Myocyte (in vitro differentiated cells): Measurements from ENCODE around the gene MARF1. TPM values are rescaled to one million over a fixed set of nuclear protein-coding genes. Genes with fewer than 3 reads are reported as not detected.
A peak's percentile ranks its signal among the peaks of the same experiment; 100 is the strongest.
"Not testable (repeated sequence)": the region's sequence is repeated elsewhere in the genome, so short reads cannot be mapped to it uniquely, and the experiment has no call there.

Experiments used
- DNase-seq: peaks from one replicate; pipeline ENCODE4 v3.0.0-alpha.2; 2012; ENCODE audit warnings: low read depth
- total RNA-seq: library from RNA; depleted of rRNA; stranded (reverse); fragments of >200 nt; gene quantifications from 2 replicates; pipeline ENCODE4 v1.2.3, GENCODE V29; 2014

Gene MARF1
- total RNA-seq, 1 donor from 2014 or later = 16.2 TPM

GRCh38 chr16:15652293-15653001 is 9.5 kb upstream of the MARF1 start:
- DNase-seq = no peak

DNA sequence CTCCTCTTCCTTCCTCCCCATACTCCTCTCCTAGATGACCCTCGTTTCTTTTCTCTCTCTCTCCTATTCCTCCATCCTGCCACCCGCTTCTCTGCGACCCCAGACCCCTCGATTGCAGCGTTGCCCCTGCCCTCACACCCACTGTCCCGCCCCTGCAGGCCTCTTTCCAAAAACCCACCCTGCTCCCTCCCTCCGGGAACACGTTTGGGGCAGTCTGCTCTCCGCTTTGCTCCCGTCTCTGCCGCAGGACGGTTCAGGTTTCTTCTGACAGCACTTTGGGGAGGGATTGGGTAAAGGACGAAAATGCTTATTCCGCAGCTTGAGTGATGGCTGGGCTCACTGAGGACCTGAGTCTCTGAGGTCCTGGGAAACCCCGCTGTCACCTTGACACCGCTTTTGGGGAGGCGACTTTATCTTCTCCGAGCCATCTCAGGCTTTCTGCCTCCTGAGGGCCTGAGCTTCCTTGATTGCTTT is 7.8 kb upstream of the MARF1 start:
- peak; percentile 36 for DNase-seq

GRCh38 chr16:15650019-15650697 is 7.2 kb upstream of the MARF1 start, which contains the start of gene NDE1:
Gene NDE1, plus strand, starts transcription at chr16:15650245. Its CDS starts 14,534 bp downstream, at chr16:15664779.
- peak; percentile 92 for DNase-seq

- DNase-seq = no peak
Measured at GRCh38 chr16:15649727-15650018, 6.7 kb upstream of the MARF1 start.

GRCh38 chr16:15649311-15649710 is 6.4 kb upstream of the MARF1 start:
- DNase-seq = not testable (repeated sequence)

DNA sequence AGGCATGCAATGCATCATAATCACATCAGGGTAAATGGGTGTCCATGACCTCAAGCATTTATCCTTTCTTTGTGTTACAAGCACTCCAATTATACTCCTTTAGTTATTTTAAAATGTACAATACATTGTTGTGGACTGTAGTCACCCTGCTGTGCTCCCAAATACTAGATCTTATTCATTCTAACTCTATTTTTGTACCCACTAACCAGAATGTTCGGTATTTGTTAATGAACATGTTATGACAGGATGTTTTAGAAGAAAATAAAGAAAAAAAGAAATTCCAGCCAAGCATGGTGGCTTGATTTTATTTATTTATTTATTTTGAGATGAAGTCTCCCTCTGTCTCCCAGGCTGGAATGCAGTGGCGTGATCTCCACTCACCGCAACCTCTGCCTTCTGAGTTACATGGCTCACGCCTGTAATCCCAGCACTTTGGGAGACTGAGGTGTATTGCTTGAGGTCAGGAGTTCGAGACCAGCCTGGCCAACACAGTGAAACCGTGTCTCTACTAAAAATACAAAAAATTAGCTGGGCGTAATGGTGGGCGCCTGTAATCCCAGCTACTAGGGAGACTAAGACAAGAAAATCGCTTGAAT is 5.3 kb upstream of the MARF1 start:
- no peak for DNase-seq

GRCh38 chr16:15647294-15648014 is 4.5 kb upstream of the MARF1 start:
- DNase-seq = no peak

DNA sequence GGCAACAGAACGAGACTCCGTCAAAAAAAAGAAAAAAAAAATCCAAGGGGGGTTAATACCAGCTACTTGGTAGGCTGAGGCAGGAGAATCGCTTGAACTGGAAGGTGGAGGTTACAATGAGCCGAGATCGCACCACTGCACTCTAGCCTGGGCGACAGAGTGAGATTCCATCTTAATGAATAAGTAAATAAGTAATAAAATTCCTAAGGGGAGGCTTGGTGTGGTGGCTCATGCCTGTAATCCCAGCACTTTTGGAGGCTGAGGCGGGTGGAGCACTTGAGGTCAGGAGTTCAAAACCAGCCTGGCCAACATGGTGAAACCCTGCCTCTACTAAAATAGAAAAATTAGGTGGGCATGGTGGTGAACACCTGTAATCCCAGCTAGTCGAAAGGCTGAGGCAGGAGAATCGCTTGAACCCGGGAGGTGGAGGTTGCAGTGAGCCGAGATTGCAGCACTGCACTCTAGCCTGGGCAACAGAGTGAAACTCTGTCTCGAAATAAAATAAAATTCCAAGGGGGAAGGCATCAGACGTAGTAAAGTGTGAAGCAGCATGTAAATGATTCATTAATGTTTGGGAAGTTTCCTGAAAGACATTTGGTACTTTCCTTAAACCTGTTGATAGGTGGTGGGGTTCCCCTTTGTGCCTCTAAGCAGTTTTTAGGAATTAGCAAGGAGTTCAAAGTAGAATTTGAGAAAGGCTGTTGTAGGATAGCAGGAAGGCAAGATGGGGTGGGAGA is 3.8 kb upstream of the MARF1 start:
- not testable (repeated sequence) for DNase-seq

- DNase-seq = peak; percentile 14
Measured at GRCh38 chr16:15644962-15645465, 2.1 kb upstream of the MARF1 start.

DNA sequence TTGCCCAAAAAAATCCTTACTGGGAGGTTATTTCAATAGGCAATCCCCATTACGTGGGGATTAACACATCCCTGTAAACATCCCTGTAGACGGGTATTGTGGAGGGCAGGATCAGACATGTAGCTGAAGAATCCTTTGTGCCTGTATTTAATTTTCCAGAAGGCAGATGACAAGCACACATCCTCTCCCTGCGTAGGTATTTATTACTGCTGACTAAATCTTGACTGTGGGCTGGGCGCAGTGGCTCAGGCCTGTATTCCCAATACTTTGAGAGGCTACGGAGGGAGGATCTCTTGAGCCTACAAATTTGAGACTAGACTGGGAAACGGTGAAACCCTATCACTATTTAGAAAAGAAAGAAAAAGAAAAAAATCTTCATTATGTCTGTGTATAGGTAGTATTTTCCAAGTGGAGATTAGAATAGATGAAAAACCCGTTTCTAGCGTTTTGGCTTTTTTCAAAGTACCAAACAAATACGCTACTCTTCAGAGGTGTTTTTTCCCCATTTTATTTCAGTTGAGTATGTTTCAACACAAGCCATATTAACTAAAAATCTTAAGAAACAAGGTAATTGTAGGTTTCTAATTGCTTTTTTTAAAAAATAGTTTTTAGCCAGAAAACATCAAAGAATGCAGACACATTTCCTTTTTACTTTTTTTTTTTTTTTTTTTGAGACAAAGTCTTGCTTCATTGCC is 1.5 kb upstream of the MARF1 start:
- peak; percentile 6 for DNase-seq

- DNase-seq = no peak
Measured at GRCh38 chr16:15643946-15644250, 944 bp upstream of the MARF1 start.

DNA sequence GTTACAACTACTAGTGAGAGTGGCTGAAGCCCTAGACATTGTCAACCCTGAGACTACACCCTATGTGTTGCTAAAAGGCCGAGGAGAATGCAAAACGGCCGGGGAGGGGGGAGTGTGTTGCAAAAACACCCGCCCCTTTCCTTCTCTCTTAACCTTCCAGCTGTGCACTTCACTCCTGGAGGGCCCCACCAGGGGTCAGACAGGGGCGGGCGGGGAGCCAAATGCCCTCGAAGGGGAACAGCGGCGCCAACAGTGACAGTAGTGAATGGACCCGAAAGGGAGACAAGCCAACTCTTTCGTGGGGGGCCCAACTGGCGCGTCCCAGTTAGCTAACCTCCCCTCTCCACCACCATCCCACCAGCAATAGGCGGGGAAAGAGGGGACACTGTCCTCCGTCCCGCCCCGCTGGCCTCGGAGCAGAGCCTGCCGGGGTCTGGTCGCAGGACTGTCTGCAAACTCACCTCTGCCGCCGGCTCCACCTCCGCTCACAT is 352 bp downstream of the MARF1 start:
- peak; percentile 71 for DNase-seq

DNA sequence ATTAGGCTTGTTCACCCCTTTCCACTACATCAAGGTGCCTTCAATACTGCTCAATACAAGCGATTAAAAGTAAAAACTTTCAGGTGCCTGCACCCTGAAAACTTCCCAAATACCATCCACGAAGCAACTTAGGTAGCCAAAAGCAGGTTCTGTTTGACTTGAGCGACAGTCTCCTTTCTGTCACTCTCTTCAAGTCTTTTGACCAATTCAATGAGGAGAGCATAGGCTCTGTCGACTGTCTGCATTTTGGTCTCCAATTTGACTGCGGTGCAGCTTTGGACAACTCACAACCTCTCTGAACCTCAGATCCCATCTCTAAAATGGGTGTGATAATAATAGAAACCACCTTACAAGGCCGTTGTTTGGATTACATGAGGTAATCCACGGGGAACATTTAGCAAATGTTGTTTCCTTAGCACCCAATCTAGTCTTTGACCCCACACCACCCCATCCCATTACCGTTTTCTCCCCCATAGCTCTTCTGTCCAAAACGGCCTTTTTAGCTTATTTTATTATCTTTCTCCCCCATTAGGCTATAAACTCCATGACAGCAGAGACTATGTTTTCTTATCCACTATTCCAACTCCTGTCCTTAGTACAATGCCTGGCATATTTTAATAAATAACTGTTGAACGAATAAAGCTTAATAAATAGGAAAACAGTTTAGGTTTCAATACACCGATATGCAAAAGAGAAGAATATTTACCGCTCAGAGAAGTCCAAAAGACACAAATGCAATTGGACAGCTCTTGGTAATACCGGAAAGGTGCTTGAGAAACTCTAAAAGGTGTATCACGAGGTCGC is 999 bp downstream of the MARF1 start:
- no peak for DNase-seq

- DNase-seq = no peak
Measured at GRCh38 chr16:15640966-15641365, 2.0 kb downstream of the MARF1 start.

DNA sequence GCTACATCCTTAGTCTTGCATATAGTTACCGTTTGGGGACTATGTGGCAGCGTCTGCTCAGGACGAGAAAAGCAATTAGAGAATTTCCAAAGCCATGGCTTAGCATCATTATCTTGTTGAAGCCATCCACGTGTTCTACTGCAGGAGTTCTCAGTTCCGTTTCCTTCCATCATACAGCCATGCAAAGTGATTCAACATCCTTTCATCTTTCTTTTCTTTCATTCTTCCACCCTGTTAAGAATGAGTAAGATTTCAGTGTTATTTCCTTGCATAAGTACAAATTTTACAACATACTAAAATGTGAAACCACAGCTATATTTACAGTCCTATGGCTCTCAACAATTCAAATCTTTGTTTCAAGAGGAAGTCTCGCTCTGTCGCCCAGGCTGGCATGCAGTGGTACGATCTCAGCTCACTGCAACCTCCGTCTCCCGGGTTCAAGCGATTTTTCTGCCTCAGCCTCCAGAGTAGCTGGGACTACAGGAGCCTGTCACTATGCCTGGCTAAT is 3.8 kb downstream of the MARF1 start:
- DNase-seq = no peak

DNA sequence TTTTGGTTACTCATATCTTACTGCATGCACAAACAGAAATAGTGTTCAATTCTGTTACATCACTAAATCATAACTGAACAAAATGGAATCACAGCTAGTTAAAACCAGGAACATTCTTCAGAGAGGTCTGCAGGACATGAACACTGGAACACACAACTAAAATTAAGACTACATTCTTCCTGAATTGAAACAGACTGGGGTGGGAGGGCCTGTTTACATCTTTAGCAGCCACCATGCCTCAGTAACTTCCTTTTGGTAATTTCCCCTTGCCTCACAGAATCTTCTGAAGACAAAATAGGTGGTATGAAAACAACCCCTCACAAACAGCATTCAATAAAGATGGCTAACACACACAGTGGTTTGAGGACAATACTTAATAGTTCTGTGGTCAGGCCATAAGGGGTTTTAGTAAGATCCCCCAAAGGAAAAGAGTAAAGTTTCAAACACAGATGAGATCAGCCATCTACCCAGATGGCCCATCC is 6.5 kb downstream of the MARF1 start:
- DNase-seq = no peak

DNA sequence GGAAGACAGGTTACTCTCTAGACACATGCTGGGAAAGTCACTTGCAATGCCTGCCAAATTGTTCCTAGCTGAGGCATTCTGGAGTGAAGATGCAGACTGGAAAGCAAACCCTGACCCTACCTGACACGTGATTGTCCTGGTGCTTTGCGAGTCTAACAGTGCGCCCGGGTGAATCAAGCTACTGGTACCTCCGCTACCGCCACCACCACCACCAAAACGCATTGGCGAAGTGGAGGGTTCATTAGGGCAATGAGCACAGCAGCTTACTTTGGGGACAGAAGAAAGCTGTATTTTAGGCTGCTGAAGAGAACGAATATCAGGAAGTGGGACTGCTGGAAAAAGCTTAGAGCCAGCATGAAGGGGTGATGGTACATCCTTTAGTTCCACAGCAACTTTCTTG is 7.0 kb downstream of the MARF1 start:
- no peak for DNase-seq

DNA sequence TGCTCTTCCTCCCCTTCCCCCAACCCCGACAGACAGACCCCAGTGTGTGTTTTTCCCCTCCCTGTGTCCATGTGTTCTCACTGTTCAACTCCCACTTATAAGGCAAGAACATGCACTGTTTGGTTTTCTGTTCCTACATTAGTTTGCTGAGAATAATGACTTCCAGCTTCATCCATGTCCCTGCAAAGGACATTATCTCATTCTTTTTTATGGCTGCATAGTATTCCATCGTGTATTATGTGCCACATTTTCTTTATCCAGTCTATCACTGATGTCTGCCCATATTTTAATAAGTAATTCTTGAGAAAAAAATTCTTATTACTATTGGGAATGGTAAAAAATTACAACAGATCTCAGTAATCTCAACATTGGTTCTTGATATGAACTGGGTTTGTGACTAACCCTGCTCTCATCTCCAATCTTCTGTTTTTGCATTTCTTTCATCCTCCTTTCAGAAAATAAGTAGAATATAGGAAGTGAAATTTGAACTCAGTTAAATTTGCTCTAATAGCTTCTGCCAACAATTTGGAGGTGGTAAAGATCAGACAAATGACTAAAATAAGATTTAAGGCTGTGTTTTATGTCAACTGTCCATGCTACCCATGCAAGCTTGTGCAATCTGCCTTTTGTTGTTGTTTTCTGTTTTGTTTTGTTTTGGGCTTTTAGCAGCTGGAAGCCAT is 11.1 kb downstream of the MARF1 start:
- DNase-seq = no peak

DNA sequence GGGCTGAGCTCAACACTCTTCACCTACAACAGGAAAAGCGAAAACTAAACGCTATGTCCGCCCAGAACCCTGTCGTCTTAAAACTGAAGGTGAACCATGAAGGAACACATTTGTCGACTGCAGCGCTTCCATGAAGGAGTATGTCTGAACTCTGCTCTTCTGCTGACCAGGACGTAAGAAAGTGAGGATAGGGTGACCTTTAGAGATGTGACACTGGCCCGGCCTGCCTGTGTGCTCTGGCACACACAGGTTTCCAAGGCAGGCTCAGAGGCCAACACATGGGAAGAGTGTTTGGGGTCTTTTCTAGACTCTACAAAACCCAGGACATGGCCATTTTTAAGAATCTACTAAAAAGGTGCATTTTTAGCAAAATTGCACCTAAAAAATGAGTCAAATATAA is 21.1 kb downstream of the MARF1 start:
- DNase-seq = no peak
